GM21390 (cell line): ENCODE measurements around the gene PIP4K2A.
"Not testable (repeated sequence)": the region's sequence is repeated elsewhere in the genome, so short reads cannot be mapped to it uniquely, and the experiment has no call there.

ENCODE experiments used
- ATAC-seq: cut with Tn5 transposase; IDR thresholded peaks from one replicate; pipeline ENCODE4 v1.9.1; 2021; ENCODE audit not compliant: unreplicated experiment

PIP4K2A gene

GRCh38 chr10:22714479-22715289, at the start of gene PIP4K2A:
Gene PIP4K2A (minus strand): TSS chr10:22714578. CDS start chr10:22714326, 252 bp downstream.
- ATAC-seq, result peak; percentile 72

GRCh38 chr10:22761569-22762220, 47.3 kb upstream of the PIP4K2A start:
- ATAC-seq, result no peak

DNA sequence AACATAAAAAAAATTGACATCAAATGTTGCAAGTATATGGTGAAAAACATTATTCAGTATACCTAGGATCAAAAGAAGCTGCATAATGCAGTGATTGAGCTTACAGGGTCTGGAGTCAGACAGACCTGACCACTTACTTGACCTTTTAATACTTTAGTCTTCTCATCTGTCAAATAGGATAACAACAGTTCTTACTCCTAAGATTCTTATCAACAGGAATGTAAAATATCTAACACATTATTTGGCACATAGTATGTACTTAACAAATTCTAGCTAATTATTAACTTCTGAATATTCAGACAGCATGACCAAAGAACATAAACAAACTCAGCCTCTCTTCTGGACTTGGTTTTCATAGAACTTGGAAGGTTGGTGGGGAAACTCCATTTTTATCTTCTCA, 45.6 kb upstream of the PIP4K2A start:
- no peak for ATAC-seq

- ATAC-seq, result no peak
These were observed 44.5 kb upstream of the PIP4K2A start for GRCh38 chr10:22758867-22759266.

- ATAC-seq, result no peak
These were observed 39.9 kb upstream of the PIP4K2A start for GRCh38 chr10:22754296-22754695.

DNA sequence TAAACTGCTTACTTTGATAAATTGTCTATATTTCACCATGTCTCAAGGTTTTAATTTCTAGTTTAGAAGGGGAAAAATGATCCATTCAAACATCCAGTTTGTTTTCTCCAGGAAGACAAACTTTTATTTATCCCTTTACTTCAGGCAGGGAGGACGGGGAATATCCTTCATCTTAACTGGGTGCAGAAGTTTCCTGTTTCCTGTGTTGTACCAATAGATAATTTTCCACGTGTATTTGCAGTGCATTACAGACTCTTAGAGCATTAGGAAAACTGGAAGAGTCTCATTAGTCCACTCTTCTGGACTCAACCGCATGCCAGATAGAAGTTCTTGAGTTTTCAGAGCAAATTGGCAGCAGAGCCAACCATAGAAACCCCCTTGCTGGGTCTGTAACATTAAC, 39.4 kb upstream of the PIP4K2A start:
- ATAC-seq, result no peak

- ATAC-seq, result peak; percentile 70
These were observed 38.0 kb upstream of the PIP4K2A start for GRCh38 chr10:22752272-22752889.

DNA sequence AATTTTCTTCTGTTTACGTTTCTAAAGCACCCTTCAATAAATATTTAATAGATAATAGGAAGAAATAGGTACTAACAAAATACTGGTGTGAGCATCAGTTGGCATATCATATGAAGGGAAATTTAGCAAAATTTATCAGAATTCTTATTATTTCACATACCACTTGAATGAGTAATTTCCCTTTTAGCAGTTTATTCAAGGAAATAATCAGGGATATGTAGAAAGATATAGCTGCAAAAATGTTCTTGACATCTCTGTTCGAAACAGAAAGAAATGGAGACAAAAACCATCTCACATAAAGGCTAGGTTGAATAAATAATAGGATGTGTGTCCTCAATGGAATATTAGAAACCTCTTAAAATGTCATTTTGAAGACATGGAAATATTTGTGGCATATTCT, 35.8 kb upstream of the PIP4K2A start:
- ATAC-seq, result no peak

DNA sequence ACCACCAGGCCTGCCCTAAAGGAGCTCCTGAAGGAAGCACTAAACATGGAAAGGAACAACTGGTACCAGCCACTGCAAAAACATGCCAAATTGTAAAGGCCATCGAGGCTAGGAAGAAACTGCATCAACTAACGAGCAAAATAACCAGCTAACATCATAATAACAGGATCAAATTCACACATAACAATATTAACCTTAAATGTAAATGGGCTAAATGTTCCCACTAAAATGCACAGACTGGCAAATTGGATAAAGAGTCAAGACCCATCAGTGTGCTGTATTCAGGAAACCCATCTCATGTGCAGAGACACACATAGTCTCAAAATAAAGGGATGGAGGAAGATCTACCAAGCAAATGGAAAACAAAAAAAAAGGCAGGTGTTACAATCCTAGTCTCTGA, 30.5 kb upstream of the PIP4K2A start:
- ATAC-seq, result not testable (repeated sequence)

GRCh38 chr10:22742678-22743077, 28.3 kb upstream of the PIP4K2A start:
- peak; percentile 97 for ATAC-seq

DNA sequence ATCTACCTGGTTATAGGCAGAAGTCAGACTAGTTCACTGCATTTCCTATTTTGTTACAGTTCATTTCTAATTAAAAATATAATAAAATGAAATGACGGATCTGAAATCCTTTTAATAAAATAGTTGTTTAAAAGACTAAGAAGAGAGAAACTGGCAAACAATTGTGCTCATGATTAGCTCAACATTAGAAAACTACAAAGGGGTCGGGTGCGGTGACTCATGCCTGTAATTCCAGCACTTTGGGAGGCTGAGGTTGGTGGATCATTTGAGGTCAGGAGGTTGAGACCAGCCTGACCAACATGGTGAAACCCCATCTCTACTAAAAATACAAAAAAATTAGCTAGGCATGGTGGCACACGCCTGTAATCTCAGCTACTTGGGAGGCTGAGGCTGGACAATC, 27.3 kb upstream of the PIP4K2A start:
- ATAC-seq, result not testable (repeated sequence)

GRCh38 chr10:22740180-22740579, 25.8 kb upstream of the PIP4K2A start:
- no peak for ATAC-seq

DNA sequence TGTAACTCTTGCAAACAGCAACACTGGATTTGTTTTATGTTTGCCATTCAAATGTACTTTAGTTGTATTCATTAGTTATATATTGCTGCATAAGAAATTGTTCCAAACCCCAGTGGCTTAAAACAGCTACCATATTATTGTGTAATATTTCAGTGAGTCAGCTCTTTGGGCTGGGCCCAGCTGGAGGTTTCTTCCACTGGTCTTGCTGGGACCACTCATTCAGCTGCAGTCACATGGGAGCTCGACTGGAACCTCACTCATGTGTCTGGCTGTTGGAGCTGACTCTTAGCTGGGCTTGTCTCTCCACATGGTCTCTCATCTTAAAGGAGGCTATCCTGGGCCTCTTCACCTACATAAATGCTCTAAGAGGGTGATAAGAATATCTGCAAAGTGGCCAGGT, 23.2 kb upstream of the PIP4K2A start:
- no peak for ATAC-seq

DNA sequence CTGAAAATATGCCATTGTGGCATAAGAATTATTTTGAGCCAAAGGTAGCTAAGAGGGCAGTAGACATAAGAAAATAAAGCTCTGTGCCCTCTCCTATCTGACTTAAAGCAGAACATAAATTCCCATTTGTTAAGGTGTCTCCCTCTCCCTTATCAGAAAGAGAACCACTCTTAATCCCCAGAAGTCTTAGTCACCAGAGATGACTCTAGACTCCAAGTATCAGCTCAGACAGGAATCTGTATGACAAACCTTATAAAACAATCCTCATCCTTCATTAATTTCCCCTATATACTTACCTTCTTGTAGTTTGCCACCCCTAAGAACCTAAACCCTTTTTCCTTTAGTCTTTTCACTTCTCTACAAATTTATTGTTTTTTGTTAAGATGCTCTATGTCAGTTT, 21.8 kb upstream of the PIP4K2A start:
- ATAC-seq, result no peak

GRCh38 chr10:22733992-22734391, 19.6 kb upstream of the PIP4K2A start:
- no peak for ATAC-seq

- no peak for ATAC-seq
These were observed 13.3 kb upstream of the PIP4K2A start for GRCh38 chr10:22727663-22728062.

DNA sequence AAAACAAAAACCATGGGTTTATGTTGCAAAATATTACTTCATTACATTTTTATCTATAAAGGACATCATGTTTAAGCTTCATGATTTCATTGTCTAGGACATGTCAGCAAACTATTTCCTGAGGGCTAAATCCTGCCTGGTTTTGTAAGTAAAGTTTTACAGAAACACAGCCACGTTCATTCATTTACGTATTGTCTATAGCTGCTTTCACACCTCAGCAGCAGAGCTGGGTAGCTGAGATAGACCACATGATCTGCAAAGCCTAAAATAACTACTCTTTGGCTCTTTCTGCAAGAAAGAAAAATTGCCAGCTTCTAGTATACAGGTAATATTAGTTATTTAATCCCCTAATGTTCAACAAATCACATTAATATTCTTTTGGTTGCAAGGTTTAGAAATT, 12.7 kb upstream of the PIP4K2A start:
- ATAC-seq, result no peak

DNA sequence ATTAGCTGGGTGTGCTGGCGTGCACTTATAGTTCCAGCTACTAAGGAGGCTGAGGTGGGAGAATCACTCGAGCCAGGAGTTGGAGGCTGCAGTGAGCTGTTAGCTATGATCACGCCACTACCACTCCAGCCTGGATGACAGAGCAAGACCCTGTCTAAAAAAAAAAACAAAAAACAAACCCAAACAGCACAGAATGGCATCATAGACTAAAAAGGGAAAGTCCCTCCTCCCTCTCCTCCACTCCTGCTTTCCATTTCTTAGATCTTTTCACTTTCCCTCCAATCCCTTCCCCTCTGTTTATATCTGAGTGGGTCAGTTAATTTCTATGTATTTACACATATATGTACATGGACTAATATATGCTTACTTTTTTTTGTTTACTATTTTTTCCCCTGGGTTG, 10.4 kb upstream of the PIP4K2A start:
- ATAC-seq, result no peak

DNA sequence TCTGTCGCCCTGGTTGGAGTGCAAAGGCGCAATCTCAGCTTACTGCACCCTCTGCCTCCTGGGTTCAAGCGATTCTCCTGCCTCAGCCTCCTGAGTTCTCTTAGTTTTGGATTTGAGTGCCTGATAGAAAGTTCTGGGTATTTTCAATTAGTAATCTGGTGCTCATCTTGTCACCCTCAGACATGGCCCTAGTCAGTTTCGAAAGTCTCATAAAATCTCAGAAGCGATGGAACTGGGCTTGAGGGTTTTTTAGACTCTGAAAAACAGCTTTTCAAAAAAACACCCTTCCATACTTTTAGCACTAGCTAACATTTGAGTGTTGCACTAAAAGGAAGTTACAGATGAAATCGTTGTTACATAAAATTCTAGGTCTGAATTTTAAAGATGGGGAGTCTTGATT, 9.4 kb upstream of the PIP4K2A start:
- peak; percentile 62 for ATAC-seq

GRCh38 chr10:22723343-22723779, 9.0 kb upstream of the PIP4K2A start:
- ATAC-seq, result peak; percentile 73

DNA sequence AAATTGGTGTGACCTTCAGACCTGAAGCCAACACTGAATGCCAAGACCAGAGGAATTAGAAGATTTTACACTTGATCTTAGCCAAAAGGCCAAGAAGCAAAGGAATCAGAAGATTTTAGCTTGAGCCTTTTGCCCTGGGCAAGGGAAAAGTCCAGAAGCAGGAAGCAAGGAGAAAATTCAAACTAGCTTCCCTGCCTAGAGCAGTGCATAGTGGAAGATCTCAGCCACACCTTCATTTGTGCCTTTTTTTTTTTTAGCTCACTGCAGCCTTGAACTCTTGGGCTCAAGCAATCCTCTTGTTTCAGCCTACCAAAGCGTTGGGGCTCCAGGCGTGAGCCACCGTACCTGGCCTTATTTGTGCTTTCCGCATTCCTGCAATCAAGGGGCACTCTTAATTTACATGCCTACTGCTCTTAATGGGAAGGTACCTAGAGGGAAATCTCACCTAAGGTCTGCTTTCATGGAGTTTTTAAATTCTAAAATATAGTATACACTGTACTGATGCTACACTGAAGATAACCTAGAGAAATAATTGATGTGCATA, 8.3 kb upstream of the PIP4K2A start:
- ATAC-seq, result no peak

- ATAC-seq, result no peak
These were observed 6.3 kb upstream of the PIP4K2A start for GRCh38 chr10:22720667-22721066.
